Measurements from ENCODE around the gene LRRC8A.
"Not testable (repeated sequence)": the region's sequence is repeated elsewhere in the genome, so short reads cannot be mapped to it uniquely, and the experiment has no call there.

The LRRC8A gene

DNA sequence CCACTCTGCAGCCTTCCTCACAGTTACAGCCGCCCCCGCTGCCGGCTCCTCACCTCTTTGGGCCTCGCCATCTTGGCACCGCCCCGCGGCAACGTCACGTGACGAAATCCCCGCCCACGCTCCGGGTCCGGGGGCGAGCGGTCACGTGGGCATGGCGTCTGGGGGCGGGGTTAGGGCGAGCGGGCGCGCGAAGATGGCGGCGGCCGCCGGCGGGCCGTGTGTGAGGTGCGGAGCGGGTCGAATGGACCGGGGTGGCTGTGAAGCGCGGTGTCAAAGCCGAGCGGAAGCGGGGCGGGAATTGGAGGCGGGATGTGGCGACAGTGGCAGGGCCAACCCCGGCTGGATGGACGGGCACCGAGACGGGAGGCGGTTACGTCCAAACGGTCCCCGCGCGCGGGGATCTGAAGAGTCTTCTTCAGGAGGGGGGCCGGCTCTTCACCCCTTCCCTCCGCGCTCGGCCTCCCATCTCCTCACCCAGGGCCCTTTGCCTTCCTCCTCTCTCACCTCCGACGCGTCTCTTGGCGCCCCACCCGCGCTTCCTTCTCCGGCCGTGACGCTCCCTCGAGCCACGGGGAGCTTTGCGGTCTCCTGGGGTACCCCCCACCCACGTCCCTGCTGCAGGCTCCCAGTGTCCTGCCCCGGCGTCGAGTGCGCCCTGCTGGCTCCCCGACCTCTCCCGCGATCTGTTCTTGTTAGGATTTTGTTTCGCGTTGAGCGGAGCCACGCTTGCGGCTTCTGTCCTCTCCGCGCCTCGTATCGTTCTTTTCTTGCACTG is 65.8 kb downstream of the LRRC8A start, which contains the start of the genes DOLK and NUP188:
Gene DOLK, minus strand, starts transcription at position 77 of the 775 bp plus-strand sequence. CDS start 300 bp downstream, outside the sequence.
Gene NUP188, plus strand, starts transcription at position 173 of the 775 bp plus-strand sequence. Its CDS starts 21 bp downstream, at position 194.
- peak within 1 kb of the TSS; percentile 70 for H3K27ac ChIP-seq (replicated peaks; ENCODE audit: low read length)
- H3K23ac ChIP-seq (ENCODE audit: low read depth, low read length, poor library complexity) = peak within 1 kb of the TSS; percentile 100
- peak; percentile 95 for DNase-seq (ENCODE audit: low spot score)
- no CpG with 5 or more reads among the region's 86 CpGs for WGBS, 2 donors (ENCODE audit: extremely low coverage in 2 of 2, insufficient read length in 2 of 2, insufficient replicate concordance in 1 of 2)
- H2BK15ac ChIP-seq (ENCODE audit: low read length) = peak within 1 kb of the TSS; percentile 94
- peaks cover 19% of the 10 kb centered on the region for H3K79me1 ChIP-seq (ENCODE audit: low read depth, low read length)
- H3K9ac ChIP-seq (ENCODE audit: low read depth, low read length, poor library complexity) = peak within 1 kb of the TSS; percentile 99
- H3K4ac ChIP-seq (ENCODE audit: low read length) = peak within 1 kb of the TSS; percentile 89
- peak within 1 kb of the TSS; percentile 98 for H2BK5ac ChIP-seq (ENCODE audit: low read length)
- H3K4me1 ChIP-seq (ENCODE audit: control insufficient read depth in 2 of 2, insufficient read depth in 1 of 2, low read depth in 1 of 2, low read length in 2 of 2) = peaks cover 3 to 5% of the 10 kb centered on the region in 2 donors
- peak within 1 kb of the TSS; percentile 98 to 99 for H3K4me3 ChIP-seq (ENCODE audit: low read length in 2 of 2)
- peak within 1 kb of the TSS; percentile 100 for H2AFZ ChIP-seq (ENCODE audit: low read length)
- H4K8ac ChIP-seq (ENCODE audit: low read depth, low read length) = peak within 1 kb of the TSS; percentile 1
- H2BK120ac ChIP-seq (ENCODE audit: low read depth, low read length) = peak within 1 kb of the TSS; percentile 87
- no peaks in the 10 kb centered on the region for H3K27me3 ChIP-seq (ENCODE audit: control insufficient read depth in 3 of 3, insufficient read depth in 3 of 3, low read depth in 1 of 3, low read length in 3 of 3)
- H3K4me2 ChIP-seq (ENCODE audit: insufficient read depth, low read length, poor library complexity, severe bottlenecking) = peak within 1 kb of the TSS; percentile 89
- H3K18ac ChIP-seq (ENCODE audit: low read length) = peak within 1 kb of the TSS; percentile 100
- no peak within 1 kb of the TSS for H2BK12ac ChIP-seq (ENCODE audit: low read length)
- H2AK5ac ChIP-seq (ENCODE audit: low read depth, low read length) = peak within 1 kb of the TSS; percentile 96
- peak within 1 kb of the TSS; percentile 99 for H3K14ac ChIP-seq (ENCODE audit: low read length)
- no peaks in the 10 kb centered on the region for H3K9me3 ChIP-seq (replicated peaks in 1 of 2; ENCODE audit: control insufficient read depth in 2 of 2, insufficient read depth in 1 of 2, low read depth in 1 of 2, low read length in 2 of 2)
- H4K91ac ChIP-seq (ENCODE audit: low read depth, low read length, poor library complexity) = no peak within 1 kb of the TSS
- peaks cover 18 to 44% of the 10 kb centered on the region in 2 donors for H3K36me3 ChIP-seq (replicated peaks in 1 of 2; ENCODE audit: control insufficient read depth in 2 of 2, insufficient read depth in 2 of 2, low read length in 2 of 2)

DNA sequence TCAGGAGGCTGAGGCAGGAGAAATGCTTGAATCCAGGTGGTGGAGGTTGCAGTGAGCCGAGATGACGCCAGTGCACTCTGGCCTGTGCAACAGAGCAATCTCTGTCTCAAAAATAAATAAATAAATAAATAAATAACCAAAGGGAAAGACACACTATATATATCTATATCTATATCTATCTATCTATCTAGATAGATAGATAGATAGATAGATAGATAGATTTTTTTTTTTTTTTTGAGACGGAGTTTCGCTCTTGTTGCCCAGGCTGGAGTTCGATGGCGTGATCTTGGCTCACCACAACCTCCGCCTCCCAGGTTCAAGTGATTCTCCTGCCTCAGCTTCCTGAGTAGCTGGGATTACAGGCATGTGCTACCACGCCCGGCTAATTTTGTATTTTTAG is 79.5 kb downstream of the LRRC8A start:
- H3K14ac ChIP-seq (ENCODE audit: low read length); H4K91ac ChIP-seq (ENCODE audit: low read depth, low read length, poor library complexity); H3K79me1 ChIP-seq (ENCODE audit: low read depth, low read length); H2BK15ac ChIP-seq (ENCODE audit: low read length); H3K18ac ChIP-seq (ENCODE audit: low read length); H3K4me2 ChIP-seq (ENCODE audit: insufficient read depth, low read length, poor library complexity, severe bottlenecking); H2BK120ac ChIP-seq (ENCODE audit: low read depth, low read length); H2BK12ac ChIP-seq (ENCODE audit: low read length); H3K4me3 ChIP-seq (ENCODE audit: low read length in 2 of 2); H3K4me1 ChIP-seq (ENCODE audit: control insufficient read depth in 2 of 2, insufficient read depth in 1 of 2, low read depth in 1 of 2, low read length in 2 of 2); H2AK5ac ChIP-seq (ENCODE audit: low read depth, low read length); H3K9ac ChIP-seq (ENCODE audit: low read depth, low read length, poor library complexity); H3K23ac ChIP-seq (ENCODE audit: low read depth, low read length, poor library complexity); H3K4ac ChIP-seq (ENCODE audit: low read length); H3K27ac ChIP-seq (replicated peaks; ENCODE audit: low read length); H4K8ac ChIP-seq (ENCODE audit: low read depth, low read length); H2BK5ac ChIP-seq (ENCODE audit: low read length); H2AFZ ChIP-seq (ENCODE audit: low read length); DNase-seq (ENCODE audit: low spot score); H3K9me3 ChIP-seq (replicated peaks in 1 of 2; ENCODE audit: control insufficient read depth in 2 of 2, insufficient read depth in 1 of 2, low read depth in 1 of 2, low read length in 2 of 2); H3K27me3 ChIP-seq (ENCODE audit: control insufficient read depth in 3 of 3, insufficient read depth in 3 of 3, low read depth in 1 of 3, low read length in 3 of 3): not testable (repeated sequence)
- peaks cover 12 to 90% of the 10 kb centered on the region in 2 donors for H3K36me3 ChIP-seq (replicated peaks in 1 of 2; ENCODE audit: control insufficient read depth in 2 of 2, insufficient read depth in 2 of 2, low read length in 2 of 2)
- no CpG with 5 or more reads among the region's 9 CpGs for WGBS, 2 donors (ENCODE audit: extremely low coverage in 2 of 2, insufficient read length in 2 of 2, insufficient replicate concordance in 1 of 2)

Measured in neuronal stem cell (in vitro differentiated cells).